Heart right ventricle (tissue), 16 donors: ENCODE data around the gene DHX32. TPM values are rescaled to one million over a fixed set of nuclear protein-coding genes. Genes with fewer than 3 reads are reported as not detected.
A peak's percentile ranks its signal among the peaks of the same experiment; 100 is the strongest.

Experiments used
- ATAC-seq, 8 donors: fragments of 200-7000 bp; cut with Tn5 transposase; one replicate each; pipeline ENCODE4 v1.9.1; 2020; ENCODE audit warnings: mild to moderate bottlenecking in 8 of 8, moderate library complexity in 8 of 8, moderate number of reproducible peaks in 1 of 8
- DNase-seq, 2 donors: peaks; one replicate each; pipeline ENCODE4 v3.0.0-alpha.2; 2020
- H3K27ac ChIP-seq, 10 donors: fragments of 200-600 bp; sonication (generic) in 2 of 10; one replicate each; pipeline versions ENCODE4 v1.5.0 to v1.8.0; 2020 to 2022; ENCODE audit warnings: mild to moderate bottlenecking in 3 of 10
- H3K27me3 ChIP-seq, 7 donors: fragments of 200-600 bp; one replicate each; pipeline ENCODE4 v1.8.0; 2021 to 2022; ENCODE audit warnings: mild to moderate bottlenecking in 2 of 7
- H3K36me3 ChIP-seq, 9 donors: fragments of 200-600 bp; sonication (generic) in 1 of 9; one replicate each; pipeline versions ENCODE4 v1.5.0 to v1.8.0; 2020 to 2022; ENCODE audit warnings: mild to moderate bottlenecking in 2 of 9
- H3K4me1 ChIP-seq, 9 donors: fragments of 200-600 bp; sonication (generic) in 1 of 9; one replicate each; pipeline versions ENCODE4 v1.5.0 to v1.8.0; 2020 to 2022; ENCODE audit warnings: mild to moderate bottlenecking in 4 of 9
- H3K4me3 ChIP-seq, 10 donors: fragments of 200-600 bp; sonication (generic) in 2 of 10; one replicate each; pipeline versions ENCODE4 v1.5.0 to v1.8.0; 2020 to 2022; ENCODE audit warnings: mild to moderate bottlenecking in 7 of 10, moderate library complexity in 2 of 10
- H3K9me3 ChIP-seq, 11 donors: fragments of 200-600 bp in 10 of 11; sonication (generic) in 2 of 11; one replicate each; pipeline versions ENCODE4 v1.5.0 to v1.8.0; 2013 to 2022; ENCODE audit warnings: mild to moderate bottlenecking in 2 of 11, control low read depth in 1 of 11, moderate library complexity in 1 of 11
- CTCF ChIP-seq, 9 donors: fragments of 200-600 bp; sonication (generic) in 2 of 9; IDR thresholded peaks; one replicate each; pipeline versions ENCODE4 v1.5.0 to v1.8.0; 2021 to 2022; ENCODE audit warnings: antibody characterized with exemption in 9 of 9, mild to moderate bottlenecking in 5 of 9, moderate library complexity in 1 of 9
- WGBS, 2 donors: extraction: QIAGEN DNeasy Blood & Tissue Kit; methylation state at CpG; one replicate each; pipeline ENCODE4 v1.1.7; 2013; ENCODE audit warnings: inconsistent platforms in 1 of 2; 5-methylcytosine and 5-hydroxymethylcytosine counted together
- intact Hi-C, 10 donors: fragments of 100-400 bp; cut with DNase I; formaldehyde crosslinking; loops; one replicate each; pipeline versions ENCODE4 v1.11.1 to v1.14.2; 2022
- polyA plus RNA-seq, 2 donors: library from polyadenylated mRNA; stranded (reverse); fragments of 200-250 nt; gene quantifications; one replicate each; pipeline ENCODE4 v1.2.3, GENCODE V29; 2013
- total RNA-seq, 10 donors: library from RNA; stranded (reverse); fragmentation: NEBNext Ultra II Directional in 3 of 10; extraction: Animal tissue kit (Norgen Biotek cat#: 25700) in 3 of 10; gene quantifications; one replicate each; pipeline versions ENCODE4 v1.2.1 to v1.2.4, GENCODE V29; 2021 to 2023
- donor health status: Arrhythmogenic right ventricular cardiomyopathy.
- donor health status: ischemic (EF 13 %, LVEDD 7.1; RV severe dilation, severe dysfunction).
- donor health status: healthy with polysubstance abuse.
- donor health status: DM: no; HTN: yes; CAD: no.
- donor health status: DM: no; HTN: no; CAD: no.
- donor health status: ischemic (EF 25% LVEDD 6.9; RV normal size, moderate dysfunction).
- donor health status: ischemic (EF 25% LVEDD 5.7; RV mildly dilated, moderate dysfunction).
- donor health status: healthy.
- donor health status: DM: yes; HTN: yes; CAD: no.
- donor health status: Ischemic cardiomyopathy.
- donor health status: ischemic (EF 35%, LVEDD 5.7; RV mildly dilated, moderate dysfunction).
- donor health status: nonischemic (EF 11% LVEDD 7.7; RV severe dilation, severe dysfunction).
- donor health status: DM: yes; HTN: yes; CAD: no.
- donor health status: PGD.
- donor health status: ischemic (EF 29% LVEDD 5.4; RV normal size, mild dysfunction).
- donor health status: nonischemic (EF 23%, LVEDD 6.1; RV moderate dilation, normal function).

DHX32 gene
- total and polyA plus RNA-seq, 12 donors = 15.8 to 81.7 (median 48.0) TPM

DNA sequence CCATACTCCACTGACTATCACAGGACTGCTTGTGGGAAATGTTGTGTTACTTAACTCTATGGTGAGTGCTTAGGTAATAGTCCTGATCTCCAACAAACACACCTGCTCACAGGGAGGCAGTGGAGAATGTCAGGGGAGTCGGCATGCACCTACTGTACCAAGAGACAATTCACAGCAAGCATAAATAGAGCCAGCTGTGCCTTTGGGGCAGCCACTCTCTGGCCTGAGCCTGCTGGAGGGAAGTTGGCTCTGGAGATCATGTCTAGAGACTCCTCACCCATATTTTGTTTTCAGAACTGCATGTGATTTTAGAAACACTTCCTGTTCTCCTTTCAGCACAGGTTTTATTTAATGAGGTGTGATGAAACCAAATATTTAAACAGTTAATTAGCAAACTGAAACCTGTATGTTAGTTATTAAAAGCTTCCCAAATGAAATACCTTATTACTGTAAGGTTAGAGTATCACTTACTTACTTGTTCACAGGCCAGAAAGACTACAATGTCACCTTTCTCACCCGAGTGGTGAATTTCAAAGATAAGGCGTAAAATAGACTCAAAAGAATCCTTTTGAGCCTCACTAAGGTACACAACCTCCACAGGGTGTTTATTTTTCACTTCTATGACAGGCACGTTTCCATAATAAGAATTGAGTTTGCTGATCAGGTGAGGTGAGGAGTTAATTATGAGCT is 21.8 kb downstream of the DHX32 start:
- ATAC-seq = no peak
- TF ChIP-seq CTCF (IDR thresholded peaks at IDR 0.05) = no peak
- DNase-seq = no peak
- Histone ChIP-seq H3K27ac (no peak overlapping the region), H3K4me1 (no peaks in the 10 kb centered on the region), H3K27me3 (no peaks in the 10 kb centered on the region), H3K36me3 (peaks cover 0 to 95% (median 15%) of the 10 kb centered on the region in 9 donors), H3K9me3 (no peaks in the 10 kb centered on the region), H3K4me3 (no peak overlapping the region)
- WGBS, 2 donors = 80 to 90% methylated on average over 4 of the region's 4 CpGs
- intact Hi-C loops = no loop called here

DNA sequence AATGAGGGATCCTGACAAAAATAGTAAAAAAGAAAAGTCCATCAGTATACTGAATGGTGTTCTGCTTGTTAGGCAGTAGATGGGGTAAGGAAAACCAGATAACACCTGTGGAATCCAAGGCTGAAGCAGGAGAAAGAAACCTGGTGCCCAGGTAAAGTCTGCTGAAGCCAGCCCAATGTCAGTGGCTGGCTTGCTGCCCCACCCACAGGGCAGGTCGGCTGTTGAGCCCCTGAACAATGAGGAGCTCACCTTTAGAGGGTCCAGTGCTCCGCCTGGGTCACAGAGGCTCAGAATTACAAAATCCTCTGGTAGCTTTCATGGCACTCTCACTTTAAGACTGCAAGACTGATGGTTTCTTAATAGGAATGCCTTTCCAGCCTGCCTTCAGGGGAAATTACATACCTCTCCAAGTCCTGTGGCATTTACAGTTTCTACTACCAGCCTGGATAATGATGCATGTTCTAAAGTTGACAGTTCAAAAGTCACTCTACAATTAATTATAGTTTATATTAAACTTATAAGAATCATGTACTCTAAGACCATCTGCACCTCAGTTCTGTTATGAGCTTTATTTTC is 23.8 kb downstream of the DHX32 start:
- ATAC-seq = no peak

DNA sequence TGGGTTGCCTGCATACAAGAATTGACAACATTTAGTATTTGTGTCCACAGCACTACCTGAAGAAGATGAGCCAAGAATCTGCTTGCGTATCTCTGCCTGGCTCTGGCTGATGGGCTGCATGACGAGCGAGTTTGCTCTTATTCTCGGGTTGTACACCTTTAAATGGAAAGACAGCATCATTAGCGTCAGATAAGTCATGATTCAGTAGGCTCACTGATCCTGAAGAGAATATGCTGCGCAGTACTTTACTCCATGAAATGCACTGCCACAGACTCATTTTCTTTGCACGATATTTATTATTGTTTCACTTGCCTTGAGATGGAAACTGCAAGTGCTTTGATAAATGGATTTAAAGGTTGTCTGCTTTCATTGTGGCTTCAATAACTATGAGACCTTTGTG is 28.6 kb downstream of the DHX32 start:
- Histone ChIP-seq H3K4me1 (peaks cover 0 to 34% (median 5%) of the 10 kb centered on the region in 9 donors), H3K27me3 (no peaks in the 10 kb centered on the region), H3K4me3 (no peak overlapping the region), H3K27ac (no peak overlapping the region), H3K9me3 (no peaks in the 10 kb centered on the region), H3K36me3 (peaks cover 0 to 97% (median 36%) of the 10 kb centered on the region in 9 donors)
- intact Hi-C loops = no loop called here
- TF ChIP-seq CTCF (IDR thresholded peaks at IDR 0.05) = no peak
- no peak for DNase-seq
- 94 to 95% methylated on average over 7 of the region's 7 CpGs for WGBS, 2 donors
- ATAC-seq = no peak

More for the DNA sequence above, 23.8 kb downstream of the DHX32 start:
- Histone ChIP-seq H3K36me3 (peaks cover 0 to 94% (median 25%) of the 10 kb centered on the region in 9 donors), H3K4me1 (peaks cover 0 to 2% (median 0%) of the 10 kb centered on the region in 9 donors), H3K27ac (no peak overlapping the region), H3K27me3 (no peaks in the 10 kb centered on the region), H3K4me3 (no peak overlapping the region), H3K9me3 (no peaks in the 10 kb centered on the region)
- intact Hi-C loops = no loop called here
- no peak for DNase-seq
- no peak for TF ChIP-seq CTCF (IDR thresholded peaks at IDR 0.05)
- WGBS, 2 donors = 87 to 88% methylated on average over 2 of the region's 2 CpGs

DNA sequence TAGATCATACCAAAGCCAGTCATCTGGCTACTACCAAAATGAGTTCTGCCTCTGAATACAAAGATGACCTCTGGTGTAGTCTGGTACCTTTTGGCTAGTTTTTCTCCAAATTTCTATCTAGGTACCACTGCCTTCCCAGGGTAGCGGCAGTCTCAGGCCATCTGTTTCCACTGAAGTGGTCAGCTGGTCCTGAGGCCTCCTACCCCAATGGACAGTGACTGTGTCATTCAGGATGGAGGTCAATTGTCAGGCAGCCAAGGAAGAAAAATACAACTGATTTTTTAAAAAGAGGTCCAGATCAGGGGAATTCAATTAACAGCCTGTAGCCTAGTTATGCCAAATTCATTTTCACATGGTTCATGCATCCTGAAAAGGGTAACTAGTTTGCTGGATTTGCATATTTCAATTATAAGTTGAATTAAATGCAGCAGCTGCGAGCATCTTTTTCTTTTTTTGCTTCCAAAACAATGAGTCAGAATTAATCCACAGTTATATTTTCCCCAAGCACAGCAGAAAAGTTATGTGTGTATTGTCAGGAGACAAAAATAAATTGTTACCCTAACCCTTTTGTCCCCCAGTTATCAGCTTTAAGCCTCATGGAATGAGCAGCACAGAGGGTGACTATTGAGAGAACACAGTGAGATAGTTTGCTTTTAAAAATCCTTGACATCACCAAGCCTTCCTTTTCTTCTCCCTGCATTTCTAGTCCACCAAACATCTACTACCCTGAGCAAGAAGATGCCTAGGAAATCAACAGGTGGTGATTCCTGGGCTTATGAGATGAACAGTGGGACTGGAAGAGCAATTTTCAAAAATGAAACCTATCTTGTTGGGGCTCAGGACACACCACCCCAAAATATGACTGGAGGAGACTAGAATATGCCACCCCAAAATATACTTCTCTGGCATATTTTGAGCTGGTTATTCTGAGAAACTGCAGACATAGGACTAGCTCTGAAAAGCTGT is 30.0 kb downstream of the DHX32 start:
- Histone ChIP-seq H3K36me3 (peaks cover 0 to 97% (median 36%) of the 10 kb centered on the region in 9 donors), H3K27me3 (no peaks in the 10 kb centered on the region), H3K4me1 (peaks cover 0 to 34% (median 5%) of the 10 kb centered on the region in 9 donors), H3K9me3 (no peaks in the 10 kb centered on the region), H3K27ac (peak overlapping the region in 6 of 10 donors; percentile 38 to 82 (median 70)), H3K4me3 (no peak overlapping the region)
- no peak for TF ChIP-seq CTCF (IDR thresholded peaks at IDR 0.05)
- peak in 5 of 8 donors; percentile 20 to 91 (median 81) for ATAC-seq
- 85 to 87% methylated on average over 2 of the region's 2 CpGs for WGBS, 2 donors
- DNase-seq = no peak
- intact Hi-C loops = no loop called here
